ENCODE measurements around the gene UQCC2. TPM values are rescaled to one million over a fixed set of nuclear protein-coding genes. Genes with fewer than 3 reads are reported as not detected.
A peak's percentile ranks its signal among the peaks of the same experiment; 100 is the strongest.

Gene UQCC2
- total and polyA plus RNA-seq, 4 donors: 14.7 to 48.2 (median 21.8) TPM

- Histone ChIP-seq H3K27me3 (ENCODE audit: control insufficient read depth in 1 of 2, insufficient read depth in 2 of 2, low read length in 1 of 2) (no peaks in the 10 kb centered on the region), H3K36me3 (ENCODE audit: control insufficient read depth in 1 of 2, insufficient read depth in 2 of 2, low read length in 1 of 2) (no peaks in the 10 kb centered on the region), H3K9me3 (ENCODE audit: control insufficient read depth, low read length) (no peaks in the 10 kb centered on the region), H3K4me1 (ENCODE audit: control insufficient read depth in 1 of 2, insufficient read depth in 2 of 2, low read length in 2 of 2) (no peaks in the 10 kb centered on the region), H3K4me3 (ENCODE audit: low read length in 2 of 2) (no peak overlapping the region), H3K27ac (ENCODE audit: low read depth in 1 of 2, low read length in 2 of 2) (no peak overlapping the region)
- ATAC-seq (ENCODE audit: low FRiP score) (no peak), DNase-seq (no peak)
- intact Hi-C loops (cut with DNase I): no loop called here
- 24 to 29% methylated on average over 14 of the region's 14 CpGs for WGBS, 2 donors
Measured at GRCh38 chr6:33746036-33746600, 34.6 kb upstream of the UQCC2 start.

GRCh38 chr6:33745548-33745947 lies 34.0 kb upstream of the UQCC2 start:
- intact Hi-C loops (cut with DNase I): no loop called here
- no peaks in the 10 kb centered on the region for H3K36me3 ChIP-seq (ENCODE audit: control insufficient read depth in 1 of 2, insufficient read depth in 2 of 2, low read length in 1 of 2)
- no peaks in the 10 kb centered on the region for H3K9me3 ChIP-seq (ENCODE audit: control insufficient read depth, low read length)
- WGBS, 2 donors: 86 to 88% methylated on average over 7 of the region's 7 CpGs
- H3K4me3 ChIP-seq (ENCODE audit: low read length in 2 of 2): no peak overlapping the region
- DNase-seq (no peak), ATAC-seq (ENCODE audit: low FRiP score) (no peak)
- H3K27ac ChIP-seq (ENCODE audit: low read depth in 1 of 2, low read length in 2 of 2): no peak overlapping the region
- no peaks in the 10 kb centered on the region for H3K4me1 ChIP-seq (ENCODE audit: control insufficient read depth in 1 of 2, insufficient read depth in 2 of 2, low read length in 2 of 2)
- H3K27me3 ChIP-seq (ENCODE audit: control insufficient read depth in 1 of 2, insufficient read depth in 2 of 2, low read length in 1 of 2): no peaks in the 10 kb centered on the region

DNA sequence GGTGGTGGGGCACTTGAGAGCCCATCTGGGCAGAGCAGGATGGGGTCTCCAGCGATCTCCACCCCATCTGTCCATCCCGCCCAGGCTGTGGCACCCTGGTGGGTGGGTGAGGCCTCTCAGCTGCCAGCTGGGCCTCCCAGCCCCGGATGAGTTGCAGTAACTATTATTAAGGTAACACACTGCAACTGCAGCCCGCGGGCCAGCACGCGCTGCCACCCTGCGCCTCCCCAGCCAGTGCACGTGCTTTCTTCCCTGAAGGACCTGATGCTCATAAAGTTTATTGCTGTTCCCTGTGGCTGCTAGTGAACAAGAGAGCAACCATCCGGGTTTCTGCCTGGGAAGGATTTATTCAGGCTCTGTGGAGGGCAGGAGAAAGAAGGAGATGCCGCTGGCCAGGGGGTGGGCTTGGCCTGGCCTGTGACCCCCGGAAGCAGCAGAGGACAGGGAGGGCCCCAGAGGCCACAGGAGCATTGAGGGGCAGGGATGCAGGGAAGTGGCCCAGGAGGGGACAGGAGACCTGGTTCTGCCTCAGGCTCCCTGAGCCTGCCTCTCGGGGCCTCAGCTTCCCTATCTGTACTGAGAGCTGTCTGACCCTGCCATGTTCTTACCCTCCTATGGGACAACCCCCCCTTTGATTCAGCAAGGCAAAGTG lies 33.5 kb upstream of the UQCC2 start:
- no peaks in the 10 kb centered on the region for H3K27me3 ChIP-seq (ENCODE audit: control insufficient read depth in 1 of 2, insufficient read depth in 2 of 2, low read length in 1 of 2)
- no peak for ATAC-seq (ENCODE audit: low FRiP score)
- 66 to 68% methylated on average over 13 of the region's 13 CpGs for WGBS, 2 donors
- no peaks in the 10 kb centered on the region for H3K36me3 ChIP-seq (ENCODE audit: control insufficient read depth in 1 of 2, insufficient read depth in 2 of 2, low read length in 1 of 2)
- H3K9me3 ChIP-seq (ENCODE audit: control insufficient read depth, low read length): no peaks in the 10 kb centered on the region
- intact Hi-C loops (cut with DNase I): loop anchor here in 1 of 2 donors (5.0 kb wide), 1 partner anchor 407 kb away; no protein-coding TSS in a partner anchor
- no peak for DNase-seq
- H3K4me1 ChIP-seq (ENCODE audit: control insufficient read depth in 1 of 2, insufficient read depth in 2 of 2, low read length in 2 of 2): no peaks in the 10 kb centered on the region
- H3K27ac ChIP-seq (ENCODE audit: low read depth in 1 of 2, low read length in 2 of 2): no peak overlapping the region
- no peak overlapping the region for H3K4me3 ChIP-seq (ENCODE audit: low read length in 2 of 2)

DNA sequence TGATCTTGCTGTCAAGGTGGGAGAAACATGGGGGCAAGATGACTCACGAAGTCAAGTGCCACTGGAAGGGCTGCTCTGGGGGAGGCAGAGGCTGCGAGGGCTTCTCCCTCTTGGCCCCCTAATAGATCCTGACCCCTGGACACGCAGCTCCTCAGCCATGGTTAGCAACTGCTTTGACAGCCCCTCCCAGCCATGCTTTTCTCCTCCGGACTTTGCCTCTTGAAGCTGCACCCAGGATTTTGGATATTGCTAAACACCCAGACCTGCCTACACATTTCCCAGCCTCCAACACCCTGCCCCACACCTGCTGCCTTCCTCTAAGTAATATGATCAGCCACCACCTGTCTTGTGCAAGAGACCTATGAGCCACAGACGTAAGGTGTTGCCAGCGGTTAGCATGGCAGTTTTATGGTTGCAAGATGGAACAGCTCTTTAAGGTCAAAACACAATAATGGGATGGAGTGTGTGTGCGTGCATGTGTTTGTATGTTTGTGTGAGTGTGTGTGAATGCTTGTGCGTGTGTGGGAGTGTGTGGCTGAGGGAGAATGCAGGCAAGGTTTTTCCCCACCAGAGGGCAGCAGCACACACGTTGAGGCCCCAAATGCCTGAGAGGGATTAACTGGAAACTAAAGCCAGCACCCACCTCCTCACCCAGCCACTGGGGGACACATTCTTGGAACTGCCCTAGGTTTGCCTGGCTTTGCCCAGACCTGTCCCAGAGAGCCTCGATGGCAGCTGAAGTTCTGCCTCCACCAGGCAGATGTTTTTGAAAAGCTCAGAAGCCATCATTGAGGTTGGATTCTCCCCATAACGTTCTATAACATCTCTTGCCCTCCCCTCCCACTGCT lies 32.7 kb upstream of the UQCC2 start:
- ATAC-seq (ENCODE audit: low FRiP score): peak; percentile 74
- DNase-seq: peak; percentile 70 to 90
- no peaks in the 10 kb centered on the region for H3K27me3 ChIP-seq (ENCODE audit: control insufficient read depth in 1 of 2, insufficient read depth in 2 of 2, low read length in 1 of 2)
- WGBS, 2 donors: 33 to 35% methylated on average over 11 of the region's 11 CpGs
- no peaks in the 10 kb centered on the region for H3K36me3 ChIP-seq (ENCODE audit: control insufficient read depth in 1 of 2, insufficient read depth in 2 of 2, low read length in 1 of 2)
- H3K9me3 ChIP-seq (ENCODE audit: control insufficient read depth, low read length): no peaks in the 10 kb centered on the region
- no peak overlapping the region for H3K27ac ChIP-seq (ENCODE audit: low read depth in 1 of 2, low read length in 2 of 2)
- no peaks in the 10 kb centered on the region for H3K4me1 ChIP-seq (ENCODE audit: control insufficient read depth in 1 of 2, insufficient read depth in 2 of 2, low read length in 2 of 2)
- no peak overlapping the region for H3K4me3 ChIP-seq (ENCODE audit: low read length in 2 of 2)
- intact Hi-C loops (cut with DNase I): loop anchor here in 1 of 2 donors (5.0 kb wide), 1 partner anchor 408 kb away; no protein-coding TSS in a partner anchor

GRCh38 chr6:33742837-33743236 lies 31.3 kb upstream of the UQCC2 start:
- no peaks in the 10 kb centered on the region for H3K27me3 ChIP-seq (ENCODE audit: control insufficient read depth in 1 of 2, insufficient read depth in 2 of 2, low read length in 1 of 2)
- H3K9me3 ChIP-seq (ENCODE audit: control insufficient read depth, low read length): no peaks in the 10 kb centered on the region
- ATAC-seq (ENCODE audit: low FRiP score): no peak
- no peak overlapping the region for H3K27ac ChIP-seq (ENCODE audit: low read depth in 1 of 2, low read length in 2 of 2)
- WGBS, 2 donors: 39 to 40% methylated on average over 7 of the region's 7 CpGs
- intact Hi-C loops (cut with DNase I): loop anchor here in 1 of 2 donors (5.0 kb wide), 1 partner anchor 409 kb away; no protein-coding TSS in a partner anchor
- H3K4me3 ChIP-seq (ENCODE audit: low read length in 2 of 2): no peak overlapping the region
- DNase-seq: no peak
- H3K4me1 ChIP-seq (ENCODE audit: control insufficient read depth in 1 of 2, insufficient read depth in 2 of 2, low read length in 2 of 2): no peaks in the 10 kb centered on the region
- H3K36me3 ChIP-seq (ENCODE audit: control insufficient read depth in 1 of 2, insufficient read depth in 2 of 2, low read length in 1 of 2): no peaks in the 10 kb centered on the region

DNA sequence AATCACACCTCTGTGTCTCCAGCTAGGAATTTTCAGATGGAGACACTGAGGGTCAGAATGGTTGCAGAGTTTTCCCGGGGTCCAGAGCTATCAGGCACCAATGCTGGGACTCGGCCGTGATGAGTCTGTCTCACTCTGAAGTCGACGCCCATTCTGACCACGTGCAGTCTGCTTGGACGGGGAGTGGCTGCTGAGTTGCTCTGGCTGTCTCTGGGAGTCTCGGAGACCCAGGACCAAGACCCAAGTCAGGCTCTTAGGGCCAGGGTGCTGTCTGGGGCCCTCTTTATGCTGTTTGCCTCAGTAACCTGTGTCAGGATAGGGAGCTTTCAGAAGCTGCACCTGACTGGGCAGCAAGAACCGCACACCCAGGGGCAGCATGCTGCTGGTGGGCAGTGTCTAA lies 30.6 kb upstream of the UQCC2 start:
- intact Hi-C loops (cut with DNase I): loop anchor here in 1 of 2 donors (5.0 kb wide), 1 partner anchor 410 kb away; no protein-coding TSS in a partner anchor
- ATAC-seq (ENCODE audit: low FRiP score) (no peak), DNase-seq (no peak)
- no peaks in the 10 kb centered on the region for H3K4me1 ChIP-seq (ENCODE audit: control insufficient read depth in 1 of 2, insufficient read depth in 2 of 2, low read length in 2 of 2)
- 58 to 66% methylated on average over 9 of the region's 9 CpGs for WGBS, 2 donors
- H3K27me3 ChIP-seq (ENCODE audit: control insufficient read depth in 1 of 2, insufficient read depth in 2 of 2, low read length in 1 of 2): no peaks in the 10 kb centered on the region
- no peaks in the 10 kb centered on the region for H3K36me3 ChIP-seq (ENCODE audit: control insufficient read depth in 1 of 2, insufficient read depth in 2 of 2, low read length in 1 of 2)
- no peaks in the 10 kb centered on the region for H3K9me3 ChIP-seq (ENCODE audit: control insufficient read depth, low read length)
- no peak overlapping the region for H3K4me3 ChIP-seq (ENCODE audit: low read length in 2 of 2)
- no peak overlapping the region for H3K27ac ChIP-seq (ENCODE audit: low read depth in 1 of 2, low read length in 2 of 2)

DNA sequence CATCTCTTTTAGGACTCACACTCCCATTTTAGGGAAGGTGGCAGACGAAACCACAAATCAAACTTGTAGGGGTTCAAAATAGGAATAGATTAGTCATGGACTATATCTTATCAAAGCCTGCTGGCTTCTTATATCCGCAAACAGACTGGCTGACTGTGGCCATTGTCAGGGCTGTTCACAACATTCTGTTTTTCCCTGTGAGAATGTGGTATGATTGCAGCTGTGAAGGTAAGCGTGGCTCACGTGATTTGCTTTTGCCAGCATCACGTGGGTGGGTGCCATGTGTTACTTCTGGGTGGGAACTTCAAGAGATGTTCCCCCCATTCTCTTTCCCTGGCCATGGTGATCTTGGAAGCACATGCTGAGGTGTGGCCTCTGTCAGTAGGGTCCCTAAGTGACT lies 29.3 kb upstream of the UQCC2 start:
- no peaks in the 10 kb centered on the region for H3K36me3 ChIP-seq (ENCODE audit: control insufficient read depth in 1 of 2, insufficient read depth in 2 of 2, low read length in 1 of 2)
- no peaks in the 10 kb centered on the region for H3K4me1 ChIP-seq (ENCODE audit: control insufficient read depth in 1 of 2, insufficient read depth in 2 of 2, low read length in 2 of 2)
- no peak overlapping the region for H3K27ac ChIP-seq (ENCODE audit: low read depth in 1 of 2, low read length in 2 of 2)
- DNase-seq (no peak), ATAC-seq (ENCODE audit: low FRiP score) (no peak)
- no peaks in the 10 kb centered on the region for H3K27me3 ChIP-seq (ENCODE audit: control insufficient read depth in 1 of 2, insufficient read depth in 2 of 2, low read length in 1 of 2)
- no peaks in the 10 kb centered on the region for H3K9me3 ChIP-seq (ENCODE audit: control insufficient read depth, low read length)
- no peak overlapping the region for H3K4me3 ChIP-seq (ENCODE audit: low read length in 2 of 2)
- intact Hi-C loops (cut with DNase I): loop anchor here in 1 of 2 donors (5.0 kb wide), 1 partner anchor 412 kb away; no protein-coding TSS in a partner anchor
- WGBS, 2 donors: 75 to 82% methylated on average over 5 of the region's 5 CpGs

DNA sequence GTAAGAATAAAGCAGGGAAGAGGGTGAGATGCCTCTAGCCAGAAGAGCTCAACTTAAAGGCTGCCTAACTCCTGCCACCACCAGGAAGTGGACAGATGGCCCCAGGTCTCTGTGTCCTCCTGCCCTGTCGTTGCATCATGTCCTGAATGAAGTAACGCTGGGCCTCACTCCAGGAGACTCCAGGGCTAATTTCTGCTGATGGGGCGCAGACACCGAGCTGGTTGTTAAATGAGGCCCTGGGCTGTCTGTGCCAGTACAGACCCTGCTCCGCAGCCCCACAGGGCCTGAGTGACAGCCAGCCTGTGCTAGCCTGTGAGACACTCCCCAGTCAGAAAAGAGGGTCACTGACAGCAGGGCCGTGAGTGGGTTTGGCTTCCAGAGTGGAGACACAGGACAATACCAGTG lies 28.7 kb upstream of the UQCC2 start:
- Histone ChIP-seq H3K4me3 (ENCODE audit: low read length in 2 of 2) (no peak overlapping the region), H3K9me3 (ENCODE audit: control insufficient read depth, low read length) (no peaks in the 10 kb centered on the region), H3K27ac (ENCODE audit: low read depth in 1 of 2, low read length in 2 of 2) (no peak overlapping the region), H3K27me3 (ENCODE audit: control insufficient read depth in 1 of 2, insufficient read depth in 2 of 2, low read length in 1 of 2) (no peaks in the 10 kb centered on the region), H3K4me1 (ENCODE audit: control insufficient read depth in 1 of 2, insufficient read depth in 2 of 2, low read length in 2 of 2) (no peaks in the 10 kb centered on the region), H3K36me3 (ENCODE audit: control insufficient read depth in 1 of 2, insufficient read depth in 2 of 2, low read length in 1 of 2) (no peaks in the 10 kb centered on the region)
- DNase-seq: no peak
- ATAC-seq (ENCODE audit: low FRiP score): no peak
- intact Hi-C loops (cut with DNase I): loop anchor here in 1 of 2 donors (5.0 kb wide), 1 partner anchor 412 kb away; no protein-coding TSS in a partner anchor
- WGBS, 2 donors: 77 to 91% methylated on average over 6 of the region's 6 CpGs

Data from aorta (tissue), 5 donors.